Muscle of arm (tissue), 14 donors: ENCODE data around the gene ZNF322. TPM values are rescaled to one million over a fixed set of nuclear protein-coding genes. Genes with fewer than 3 reads are reported as not detected.
"Not testable (repeated sequence)": the region's sequence is repeated elsewhere in the genome, so short reads cannot be mapped to it uniquely, and the experiment has no call there.

Experiments
- DNase-seq: peaks from one replicate; pipeline ENCODE4 v3.0.0-alpha.2; 2013
- long read RNA-seq, 11 donors: transcript quantifications; one replicate each; lab custom pipeline, GENCODE V29; 2026
- polyA plus RNA-seq, 12 donors: library from polyadenylated mRNA; unstranded; fragments of 120-200 nt; gene quantifications; one replicate each; pipeline ENCODE4 v1.2.1, GENCODE V29; 2013; ENCODE audit not compliant: insufficient read length in 12 of 12

ZNF322 gene
- polyA plus RNA-seq, result 10 to 100 TPM in 11 of 12 donors, not detected in 1; 10.9 to 24.3 (median 20.7) TPM
- long read RNA-seq, donor 1, full-length matches to known transcripts, result 20 of 20 reads
- long read RNA-seq, donor 1, partial matches to known transcripts, result 0 of 20 reads
- long read RNA-seq, donor 1, other reads (novel, unspliced or antisense), result 0 of 20 reads
- long read RNA-seq, donor 2, full-length matches to known transcripts, result 12 of 12 reads
- long read RNA-seq, donor 2, partial matches to known transcripts, result 0 of 12 reads
- long read RNA-seq, donor 2, other reads (novel, unspliced or antisense), result 0 of 12 reads
- long read RNA-seq, donor 3, full-length matches to known transcripts, result 10 of 10 reads
- long read RNA-seq, donor 3, partial matches to known transcripts, result 0 of 10 reads
- long read RNA-seq, donor 3, other reads (novel, unspliced or antisense), result 0 of 10 reads
- long read RNA-seq, donor 4, full-length matches to known transcripts, result 4 of 4 reads
- long read RNA-seq, donor 4, partial matches to known transcripts, result 0 of 4 reads
- long read RNA-seq, donor 4, other reads (novel, unspliced or antisense), result 0 of 4 reads
- long read RNA-seq, donor 5, full-length matches to known transcripts, result 13 of 13 reads
- long read RNA-seq, donor 5, partial matches to known transcripts, result 0 of 13 reads
- long read RNA-seq, donor 5, other reads (novel, unspliced or antisense), result 0 of 13 reads
- long read RNA-seq, donor 6, full-length matches to known transcripts, result 4 of 4 reads
- long read RNA-seq, donor 6, partial matches to known transcripts, result 0 of 4 reads
- long read RNA-seq, donor 6, other reads (novel, unspliced or antisense), result 0 of 4 reads
- long read RNA-seq, donor 7, full-length matches to known transcripts, result 5 of 5 reads
- long read RNA-seq, donor 7, partial matches to known transcripts, result 0 of 5 reads
- long read RNA-seq, donor 7, other reads (novel, unspliced or antisense), result 0 of 5 reads
- long read RNA-seq, donor 8, full-length matches to known transcripts, result 13 of 13 reads
- long read RNA-seq, donor 8, partial matches to known transcripts, result 0 of 13 reads
- long read RNA-seq, donor 8, other reads (novel, unspliced or antisense), result 0 of 13 reads
- long read RNA-seq, donor 9, full-length matches to known transcripts, result 9 of 9 reads
- long read RNA-seq, donor 9, partial matches to known transcripts, result 0 of 9 reads
- long read RNA-seq, donor 9, other reads (novel, unspliced or antisense), result 0 of 9 reads
- long read RNA-seq, donor 10, full-length matches to known transcripts, result 7 of 7 reads
- long read RNA-seq, donor 10, partial matches to known transcripts, result 0 of 7 reads
- long read RNA-seq, donor 10, other reads (novel, unspliced or antisense), result 0 of 7 reads
- long read RNA-seq, donor 11, full-length matches to known transcripts, result 14 of 14 reads
- long read RNA-seq, donor 11, partial matches to known transcripts, result 0 of 14 reads
- long read RNA-seq, donor 11, other reads (novel, unspliced or antisense), result 0 of 14 reads

GRCh38 chr6:26659042-26659999 lies at the start of gene ZNF322:
Gene ZNF322 (minus strand): TSS chr6:26659746. CDS start chr6:26638553, 21,193 bp downstream.
- DNase-seq, result peak; percentile 94

- DNase-seq, result not testable (repeated sequence)
Observed at GRCh38 chr6:26705780-26706179, 46.2 kb upstream of the ZNF322 start.

GRCh38 chr6:26705352-26705751 lies 45.8 kb upstream of the ZNF322 start:
- DNase-seq, result not testable (repeated sequence)

GRCh38 chr6:26701023-26701747 lies 41.6 kb upstream of the ZNF322 start:
- DNase-seq, result not testable (repeated sequence)

GRCh38 chr6:26697496-26697895 lies 38.0 kb upstream of the ZNF322 start:
- DNase-seq, result not testable (repeated sequence)

GRCh38 chr6:26689324-26689947 lies 29.9 kb upstream of the ZNF322 start:
- DNase-seq, result not testable (repeated sequence)

- not testable (repeated sequence) for DNase-seq
Observed at GRCh38 chr6:26682435-26683042, 23.0 kb upstream of the ZNF322 start.

- not testable (repeated sequence) for DNase-seq
Observed at GRCh38 chr6:26673287-26673686, 13.7 kb upstream of the ZNF322 start.

- not testable (repeated sequence) for DNase-seq
Observed at GRCh38 chr6:26670558-26670957, 11.0 kb upstream of the ZNF322 start.

- not testable (repeated sequence) for DNase-seq
Observed at GRCh38 chr6:26670003-26670402, 10.5 kb upstream of the ZNF322 start.

GRCh38 chr6:26660000-26660361 lies 435 bp upstream of the ZNF322 start:
- no peak for DNase-seq

- no peak for DNase-seq
Observed at GRCh38 chr6:26657256-26657655, 2.3 kb downstream of the ZNF322 start.

GRCh38 chr6:26653007-26653406 lies 6.5 kb downstream of the ZNF322 start:
- no peak for DNase-seq

- DNase-seq, result no peak
Observed at GRCh38 chr6:26651133-26651781, 8.3 kb downstream of the ZNF322 start.

GRCh38 chr6:26646074-26646473 lies 13.5 kb downstream of the ZNF322 start:
- no peak for DNase-seq

GRCh38 chr6:26640806-26641205 lies 18.7 kb downstream of the ZNF322 start:
- DNase-seq, result no peak

GRCh38 chr6:26629359-26629758 lies 30.2 kb downstream of the ZNF322 start:
- DNase-seq, result no peak

GRCh38 chr6:26627843-26628242 lies 31.7 kb downstream of the ZNF322 start:
- DNase-seq, result no peak
